ENCODE data around the gene GUCY1A1.

DNA sequence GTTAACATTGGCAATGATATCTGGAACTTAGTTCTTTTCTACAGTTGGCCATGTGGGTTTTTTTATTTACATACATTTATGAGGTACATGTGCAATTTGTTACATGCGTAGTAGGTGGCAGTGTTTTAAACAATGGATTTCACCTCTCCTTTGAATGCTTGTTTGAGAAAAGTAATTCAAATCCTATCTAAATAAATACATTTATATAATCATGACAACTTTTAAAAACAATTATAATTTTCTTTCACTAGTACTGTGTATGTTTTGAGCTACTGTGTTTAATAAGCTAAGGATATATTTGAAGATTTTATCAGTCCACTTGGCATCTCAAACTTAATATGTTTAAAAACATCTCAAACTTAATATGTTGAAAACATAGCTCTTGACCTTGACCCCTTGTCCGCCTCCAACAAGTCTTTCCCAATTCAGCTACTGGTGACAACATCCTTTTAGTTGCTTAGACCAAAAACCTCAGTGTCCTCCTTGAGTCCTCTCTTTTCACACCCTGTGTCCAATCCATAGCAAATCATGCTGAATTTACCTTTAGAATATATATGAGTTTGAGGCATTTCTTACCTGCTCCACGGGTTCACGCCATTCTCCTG, 106.7 kb downstream of the GUCY1A1 start:
- TF ChIP-seq, protein P1, sequence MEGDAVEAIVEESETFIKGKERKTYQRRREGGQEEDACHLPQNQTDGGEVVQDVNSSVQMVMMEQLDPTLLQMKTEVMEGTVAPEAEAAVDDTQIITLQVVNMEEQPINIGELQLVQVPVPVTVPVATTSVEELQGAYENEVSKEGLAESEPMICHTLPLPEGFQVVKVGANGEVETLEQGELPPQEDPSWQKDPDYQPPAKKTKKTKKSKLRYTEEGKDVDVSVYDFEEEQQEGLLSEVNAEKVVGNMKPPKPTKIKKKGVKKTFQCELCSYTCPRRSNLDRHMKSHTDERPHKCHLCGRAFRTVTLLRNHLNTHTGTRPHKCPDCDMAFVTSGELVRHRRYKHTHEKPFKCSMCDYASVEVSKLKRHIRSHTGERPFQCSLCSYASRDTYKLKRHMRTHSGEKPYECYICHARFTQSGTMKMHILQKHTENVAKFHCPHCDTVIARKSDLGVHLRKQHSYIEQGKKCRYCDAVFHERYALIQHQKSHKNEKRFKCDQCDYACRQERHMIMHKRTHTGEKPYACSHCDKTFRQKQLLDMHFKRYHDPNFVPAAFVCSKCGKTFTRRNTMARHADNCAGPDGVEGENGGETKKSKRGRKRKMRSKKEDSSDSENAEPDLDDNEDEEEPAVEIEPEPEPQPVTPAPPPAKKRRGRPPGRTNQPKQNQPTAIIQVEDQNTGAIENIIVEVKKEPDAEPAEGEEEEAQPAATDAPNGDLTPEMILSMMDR (conservative IDR thresholded peaks at IDR 0.05; ENCODE audit: low read depth, low read length), result no peak
- TF ChIP-seq EZH2 (IDR thresholded peaks at IDR 0.05; ENCODE audit: low read length, unreplicated experiment) (no peak), EZH2phosphoT487 (IDR thresholded peaks at IDR 0.05; ENCODE audit: borderline replicate concordance, low read length) (no peak)

Data from PC-3 (cell line).